Sciatic nerve (tissue), 2 donors: ENCODE data around the gene TSC1. TPM values are rescaled to one million over a fixed set of nuclear protein-coding genes. Genes with fewer than 3 reads are reported as not detected.

Experiments used
- ATAC-seq: fragments of 200-7000 bp; cut with Tn5 transposase; one replicate; pipeline ENCODE4 v1.9.1; 2020; ENCODE audit warnings: mild to moderate bottlenecking, moderate library complexity
- DNase-seq: peaks from one replicate; pipeline ENCODE4 v3.0.0-alpha.2; 2020; ENCODE audit warnings: low spot score
- intact Hi-C: fragments of 100-400 bp; cut with DNase I; formaldehyde crosslinking; loops from one replicate; pipeline ENCODE4 v1.14.2; 2022
- total RNA-seq: library from RNA; stranded (reverse); fragmentation: NEBNext Ultra II Directional; extraction: Animal tissue kit (Norgen Biotek cat#: 25700); gene quantifications from one replicate; pipeline ENCODE4 v1.2.1, GENCODE V29; 2021
- donor health status: DM: no; HTN: no; CAD: no.
- donor health status: DM: no; HTN: no; CAD: no.

TSC1 gene
- total RNA-seq, 1 donor from 2014 or later, result 71.5 TPM

GRCh38 chr9:132945186-132946130 lies 1.0 kb upstream of the TSC1 start:
- intact Hi-C loops, result no loop called here
- no peak for DNase-seq
- no peak for ATAC-seq

GRCh38 chr9:132943651-132944293 lies 644 bp downstream of the TSC1 start:
- no peak for DNase-seq
- intact Hi-C loops, result no loop called here
- ATAC-seq, result peak; percentile 11

DNA sequence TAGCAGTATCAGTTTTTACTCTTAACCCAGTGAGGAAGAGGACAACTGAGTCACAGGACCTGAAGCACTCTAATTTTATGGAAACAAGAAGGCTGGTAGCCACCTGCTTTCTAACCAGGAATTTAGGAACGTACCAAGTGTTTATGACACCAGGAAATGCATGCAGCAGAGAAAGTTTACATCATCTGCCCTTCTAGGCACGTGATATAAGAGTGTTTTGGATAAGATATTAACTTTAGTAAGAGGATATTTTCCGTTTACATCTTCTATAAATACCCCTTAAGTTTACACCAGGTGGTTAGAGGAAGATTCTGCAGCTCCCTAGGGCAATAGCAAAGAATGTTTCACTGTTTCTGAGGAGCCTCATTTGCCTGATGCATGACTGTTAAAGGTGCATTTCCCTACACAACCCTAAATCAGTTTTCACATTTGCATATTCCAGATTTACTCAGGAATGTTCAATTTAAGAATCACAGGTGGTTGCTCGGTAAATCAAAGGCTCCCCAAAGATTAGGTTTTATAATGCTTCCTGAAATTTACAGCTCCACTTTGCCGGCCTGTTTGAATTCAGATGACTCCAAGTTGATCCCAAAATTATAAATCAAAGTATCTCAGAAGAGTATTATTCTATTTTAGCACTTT lies 1.8 kb downstream of the TSC1 start:
- DNase-seq, result no peak
- intact Hi-C loops, result no loop called here
- ATAC-seq, result no peak

- DNase-seq, result no peak
- no peak for ATAC-seq
- intact Hi-C loops, result no loop called here
Observed at GRCh38 chr9:132939169-132939568, 5.2 kb downstream of the TSC1 start.

DNA sequence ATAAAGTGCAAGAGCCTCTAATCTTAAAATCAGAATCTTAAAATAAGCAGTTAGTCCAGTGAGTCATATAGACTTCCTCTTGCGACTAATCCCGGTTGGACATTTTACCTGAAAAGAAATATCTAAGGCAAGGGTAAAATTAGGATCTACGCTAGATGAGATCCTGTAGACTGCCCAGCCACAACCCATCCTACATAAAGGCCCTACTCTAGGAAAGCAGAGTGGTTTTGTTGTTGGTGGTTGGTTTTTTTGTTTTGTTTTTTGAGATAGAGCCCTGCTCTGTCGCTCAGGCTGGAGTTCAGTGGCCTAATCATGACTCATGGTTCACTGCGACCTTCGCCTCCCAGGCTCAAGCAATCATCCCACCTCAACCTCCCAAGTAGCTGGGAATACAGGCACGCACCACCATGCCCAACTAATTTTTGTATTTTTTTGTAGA lies 6.9 kb downstream of the TSC1 start:
- ATAC-seq (no peak), DNase-seq (no peak)
- intact Hi-C loops, result no loop called here

- no peak for DNase-seq
- intact Hi-C loops, result no loop called here
- no peak for ATAC-seq
Observed at GRCh38 chr9:132935026-132935425, 9.4 kb downstream of the TSC1 start.

- no peak for DNase-seq
- ATAC-seq, result no peak
- intact Hi-C loops, result no loop called here
Observed at GRCh38 chr9:132931178-132931735, 13.2 kb downstream of the TSC1 start.

- intact Hi-C loops, result no loop called here
Observed at GRCh38 chr9:132927704-132928103, 16.7 kb downstream of the TSC1 start.

GRCh38 chr9:132923346-132923902 lies 21.0 kb downstream of the TSC1 start:
- intact Hi-C loops, result no loop called here
- DNase-seq, result no peak
- ATAC-seq, result no peak

More at GRCh38 chr9:132927704-132928103, 16.7 kb downstream of the TSC1 start:
- ATAC-seq (no peak), DNase-seq (no peak)

DNA sequence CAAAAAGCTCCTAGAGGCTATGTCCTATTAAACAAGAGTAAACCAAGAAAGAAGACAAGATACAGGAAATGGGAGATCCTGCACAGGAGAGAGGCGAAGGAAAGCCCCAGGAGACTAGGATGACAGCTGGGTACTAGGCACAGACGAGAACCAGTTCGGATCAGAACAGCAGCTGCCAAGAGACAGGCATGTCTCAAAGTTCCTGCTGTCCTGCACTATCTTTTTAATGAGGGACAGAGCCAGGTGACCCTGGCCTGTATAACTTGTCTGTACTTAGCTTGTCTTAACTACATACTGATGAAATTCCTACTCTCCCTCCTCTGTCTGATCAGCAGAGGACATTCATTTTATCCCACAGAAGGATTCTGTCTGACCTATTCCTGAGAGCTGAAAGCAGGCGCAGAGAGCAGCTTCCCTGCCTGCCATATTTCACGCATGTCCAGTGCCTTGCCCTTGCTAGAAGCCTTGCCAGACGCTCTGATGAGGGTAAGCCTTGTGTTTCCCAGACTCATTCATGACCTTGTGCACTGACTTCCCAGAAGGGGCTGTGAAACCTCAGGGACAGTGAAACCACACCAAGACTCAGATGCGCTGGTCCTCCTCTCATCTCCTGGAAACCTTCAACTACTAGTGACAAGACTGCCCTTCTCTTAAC lies 24.7 kb downstream of the TSC1 start:
- DNase-seq (no peak), ATAC-seq (no peak)
- intact Hi-C loops, result no loop called here

- DNase-seq (no peak), ATAC-seq (no peak)
- intact Hi-C loops, result no loop called here
Observed at GRCh38 chr9:132914924-132915323, 29.5 kb downstream of the TSC1 start.

DNA sequence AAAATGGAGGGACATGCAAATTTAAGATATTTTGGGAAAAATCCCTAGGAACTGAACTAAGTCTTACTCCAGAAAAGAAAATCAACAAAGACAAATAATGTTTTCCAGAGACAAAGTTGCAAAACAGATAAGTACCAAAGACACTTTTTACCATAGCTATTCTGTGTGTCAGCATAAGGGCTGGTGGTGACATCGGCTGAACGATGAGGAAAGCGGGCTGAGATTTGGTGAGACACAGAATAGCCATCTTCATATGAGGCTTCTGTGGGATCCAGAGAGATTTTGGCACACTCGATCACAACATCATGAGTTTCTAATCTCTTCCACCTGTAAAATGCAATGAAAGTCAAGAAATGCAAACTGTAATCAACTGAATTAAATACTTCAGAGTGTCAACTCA lies 32.3 kb downstream of the TSC1 start:
- ATAC-seq (no peak), DNase-seq (no peak)
- intact Hi-C loops, result no loop called here

DNA sequence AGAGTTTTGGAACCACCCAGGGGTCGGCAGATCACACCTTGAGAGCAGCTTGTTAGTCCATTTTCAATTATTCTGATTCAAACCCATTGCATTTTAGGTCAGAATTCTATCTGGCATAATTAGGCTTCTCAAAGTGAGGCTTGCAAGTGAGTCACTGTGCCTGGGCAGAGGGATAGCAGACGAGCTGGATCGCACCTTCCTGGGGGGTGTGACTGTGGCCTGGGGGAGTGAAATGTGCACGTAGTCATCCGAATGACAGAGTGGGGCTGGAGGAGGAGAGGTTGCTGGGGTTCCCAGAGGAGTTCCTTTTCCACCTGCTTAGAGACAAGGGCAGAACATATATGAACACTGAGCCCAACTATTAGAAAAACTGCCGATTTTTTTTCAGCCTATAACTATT lies 34.0 kb downstream of the TSC1 start:
- no peak for ATAC-seq
- DNase-seq, result no peak
- intact Hi-C loops, result no loop called here

GRCh38 chr9:132909311-132909710 lies 35.1 kb downstream of the TSC1 start:
- no peak for DNase-seq
- ATAC-seq, result no peak
- intact Hi-C loops, result no loop called here

DNA sequence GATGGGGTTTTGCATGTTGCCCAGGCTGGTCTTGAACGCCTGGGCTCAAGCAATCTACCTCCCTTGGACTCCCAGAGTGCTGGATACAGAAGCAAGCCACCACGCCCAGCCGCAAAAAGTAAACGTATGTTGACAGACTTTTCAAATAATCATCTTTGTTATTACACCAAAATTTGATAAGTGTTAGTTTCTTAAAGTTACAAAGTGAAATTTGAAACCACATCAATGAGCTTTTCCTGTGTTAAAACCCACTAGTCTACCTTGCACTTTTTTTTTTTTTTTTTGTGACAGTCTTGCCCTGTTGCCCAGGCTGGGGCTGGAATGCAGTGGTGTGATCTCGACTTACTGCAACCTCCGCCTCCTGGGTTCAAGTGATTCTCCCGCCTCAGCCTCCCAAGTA lies 35.8 kb downstream of the TSC1 start:
- ATAC-seq (no peak), DNase-seq (no peak)
- intact Hi-C loops, result no loop called here

- ATAC-seq, result no peak
Observed at GRCh38 chr9:132905726-132906125, 38.7 kb downstream of the TSC1 start.

DNA sequence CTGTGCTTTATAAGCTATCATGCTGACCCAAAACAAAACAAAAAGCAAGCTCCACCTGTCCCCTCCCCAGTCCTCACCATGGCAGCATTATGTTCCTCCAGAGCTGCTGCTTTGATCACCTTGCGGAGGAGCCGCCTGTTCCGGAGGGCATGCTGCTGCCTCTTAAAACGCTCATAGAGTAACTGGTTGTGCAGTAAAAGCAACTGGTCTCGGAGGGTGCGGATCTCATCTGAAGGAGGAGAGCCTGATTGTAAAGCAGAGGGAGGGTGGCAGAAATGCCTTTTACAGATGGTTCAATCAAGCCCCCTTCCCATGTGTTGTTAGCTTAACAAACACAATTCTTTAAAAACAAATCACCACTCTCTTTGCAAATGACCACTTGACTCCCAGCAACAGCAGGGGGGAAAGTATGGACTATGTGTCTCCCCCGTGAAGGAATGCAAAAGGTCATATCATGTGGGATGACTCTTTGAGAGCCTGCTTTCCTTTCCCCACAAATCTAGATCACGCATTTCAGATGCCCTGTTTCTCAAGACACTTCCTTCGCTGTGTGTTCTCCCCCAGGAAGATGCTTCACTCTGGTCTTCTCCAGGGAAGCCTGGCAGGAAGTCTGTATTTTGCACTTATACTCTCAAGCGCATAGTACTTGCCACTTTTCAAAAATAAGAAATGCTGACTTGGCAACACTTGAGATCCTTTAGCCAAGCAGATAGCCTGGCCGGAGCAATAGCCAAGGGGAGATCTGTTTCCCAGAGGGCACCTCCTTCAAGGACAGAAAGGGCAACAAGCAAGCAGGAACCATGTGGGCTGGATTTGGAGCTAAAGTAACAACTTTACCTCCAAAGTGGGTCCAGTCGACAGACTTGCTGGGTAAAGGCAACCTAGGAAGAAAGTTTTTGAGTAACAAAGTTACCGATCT lies 40.6 kb downstream of the TSC1 start:
- DNase-seq (no peak), ATAC-seq (no peak)
- intact Hi-C loops, result no loop called here

More at GRCh38 chr9:132905726-132906125, 38.7 kb downstream of the TSC1 start:
- intact Hi-C loops, result no loop called here
- DNase-seq, result no peak
